Sigmoid colon (tissue), 4 donors: Measurements from ENCODE around the gene ATAT1.

Source experiments
- CTCF ChIP-seq, 4 experiments: fragments of 450-650 bp in 3 of 4; fragments of 200-600 bp in 1 of 4; IDR thresholded peaks; one replicate each; pipeline ENCODE4 v1.5.1; 2016 to 2019; ENCODE audit warnings: antibody characterized with exemption in 4 of 4, mild to moderate bottlenecking in 3 of 4, moderate library complexity in 2 of 4
- POLR2AphosphoS5 ChIP-seq, 4 donors: sonication (generic); formaldehyde crosslinking; IDR thresholded peaks; one replicate each; pipeline ENCODE4 v1.6.1; 2017; ENCODE audit warnings: antibody characterized with exemption in 4 of 4

GRCh38 chr6:30598912-30599624 is 27.6 kb upstream of the ATAT1 start:
- TF ChIP-seq CTCF (IDR thresholded peaks at IDR 0.05) (no peak), POLR2AphosphoS5 (IDR thresholded peaks at IDR 0.05) (peak in 1 of 4 donors; percentile 3)
